GM23248 (cell line): ENCODE data around the gene CDH13.

Experiments
- EZH2 ChIP-seq: fragments of 200-600 bp; sonication (generic); IDR thresholded peaks from 2 replicates; pipeline ENCODE4 v1.6.1; 2018; ENCODE audit warnings: antibody characterized with exemption, mild to moderate bottlenecking; ENCODE audit not compliant: insufficient read depth, poor library complexity, severe bottlenecking
- EZH2phosphoT487 ChIP-seq: fragments of 200-600 bp; sonication (generic); IDR thresholded peaks from 2 replicates; pipeline ENCODE4 v1.6.1; 2018; ENCODE audit warnings: antibody characterized with exemption, moderate library complexity, mild to moderate bottlenecking, low read depth; ENCODE audit not compliant: insufficient read depth

- TF ChIP-seq EZH2 (no peak), EZH2phosphoT487 (no peak)
Observed at GRCh38 chr16:83046664-83047063, 419.9 kb downstream of the CDH13 start.
